SIG-M5 (cell line): ENCODE results near the gene TRABD.

ENCODE experiments used
- DNase-seq: peaks from one replicate; lab custom pipeline; 2025; lab: John Stamatoyannopoulos, UW

The TRABD gene

GRCh38 chr22:50219800-50220602, 34.3 kb downstream of the TRABD start:
- no peak for DNase-seq

GRCh38 chr22:50220603-50221409, 35.1 kb downstream of the TRABD start:
- no peak for DNase-seq

GRCh38 chr22:50221410-50222300, 35.9 kb downstream of the TRABD start:
- no peak for DNase-seq

GRCh38 chr22:50222508-50222907, 36.8 kb downstream of the TRABD start:
- DNase-seq = no peak

GRCh38 chr22:50224071-50224470, 38.4 kb downstream of the TRABD start:
- DNase-seq = no peak

- no peak for DNase-seq
Observed at GRCh38 chr22:50225200-50225969, 39.7 kb downstream of the TRABD start.

- no peak for DNase-seq
Observed at GRCh38 chr22:50226063-50226874, 40.6 kb downstream of the TRABD start.

- no peak for DNase-seq
Observed at GRCh38 chr22:50226875-50227165, 41.1 kb downstream of the TRABD start.

GRCh38 chr22:50227579-50228215, 42.0 kb downstream of the TRABD start:
- DNase-seq = no peak

GRCh38 chr22:50228366-50228765, 42.7 kb downstream of the TRABD start:
- DNase-seq = no peak

- no peak for DNase-seq
Observed at GRCh38 chr22:50229370-50229769, 43.7 kb downstream of the TRABD start.

GRCh38 chr22:50232481-50233151, 46.9 kb downstream of the TRABD start:
- no peak for DNase-seq

- no peak for DNase-seq
Observed at GRCh38 chr22:50233223-50233622, 47.5 kb downstream of the TRABD start.

- DNase-seq = no peak
Observed at GRCh38 chr22:50236731-50237409, 51.2 kb downstream of the TRABD start.

GRCh38 chr22:50238755-50239154, 53.0 kb downstream of the TRABD start:
- no peak for DNase-seq

GRCh38 chr22:50242406-50242949, 56.8 kb downstream of the TRABD start:
- DNase-seq = no peak

GRCh38 chr22:50243685-50244419, 58.1 kb downstream of the TRABD start:
- no peak for DNase-seq
